Measurements from ENCODE around the gene SBF1.

- no peak for TF ChIP-seq CTCF (IDR thresholded peaks at IDR 0.05)
- no peak for TF ChIP-seq EZH2 (IDR thresholded peaks at IDR 0.05; ENCODE audit: borderline replicate concordance, insufficient read depth, low read depth, low read length, poor library complexity, severe bottlenecking)
These were observed 50.9 kb downstream of the SBF1 start for GRCh38 chr22:50423956-50424355.

Measured in B cell (primary cell).